HFF-Myc (cell line): ENCODE measurements around the gene VPS25.

Source experiments
- DNase-seq: peaks from one replicate; pipeline ENCODE4 v3.0.0-alpha.2; 2011; ENCODE audit warnings: low read depth; ENCODE audit errors: extremely low read depth
- H3K4me3 ChIP-seq: replicated peaks from 2 replicates; pipeline ENCODE4 v1.5.1; 2011; ENCODE audit warnings: low read depth, mild to moderate bottlenecking, control low read depth, low read length
- CTCF ChIP-seq: IDR thresholded peaks from 2 replicates; pipeline ENCODE4 v1.5.1; 2012; ENCODE audit warnings: mild to moderate bottlenecking, low read depth, low read length, control low read depth; ENCODE audit errors: missing control alignments

Gene VPS25

GRCh38 chr17:42784811-42785592, 11.8 kb downstream of the VPS25 start:
- H3K4me3 ChIP-seq: no peak overlapping the region
- no peak for TF ChIP-seq CTCF
- DNase-seq: no peak

- H3K4me3 ChIP-seq: no peak overlapping the region
- TF ChIP-seq CTCF: no peak
- DNase-seq: no peak
Observed at GRCh38 chr17:42787266-42787665, 14.0 kb downstream of the VPS25 start.

- no peak for TF ChIP-seq CTCF
- no peak for DNase-seq
- H3K4me3 ChIP-seq: no peak overlapping the region
Observed at GRCh38 chr17:42791948-42792347, 18.7 kb downstream of the VPS25 start.

GRCh38 chr17:42792545-42792944, 19.3 kb downstream of the VPS25 start:
- TF ChIP-seq CTCF: no peak
- H3K4me3 ChIP-seq: no peak overlapping the region
- DNase-seq: no peak

GRCh38 chr17:42795061-42795460, 21.8 kb downstream of the VPS25 start:
- TF ChIP-seq CTCF: no peak
- no peak for DNase-seq
- no peak overlapping the region for H3K4me3 ChIP-seq

GRCh38 chr17:42795465-42795864, 22.2 kb downstream of the VPS25 start:
- TF ChIP-seq CTCF: no peak
- H3K4me3 ChIP-seq: no peak overlapping the region
- DNase-seq: no peak
